Heart right ventricle (tissue), 16 donors: ENCODE measurements around the gene ITGA7. TPM values are rescaled to one million over a fixed set of nuclear protein-coding genes. Genes with fewer than 3 reads are reported as not detected.
A peak's percentile ranks its signal among the peaks of the same experiment; 100 is the strongest.

ENCODE experiments used
- ATAC-seq, 8 donors: fragments of 200-7000 bp; cut with Tn5 transposase; one replicate each; pipeline ENCODE4 v1.9.1; 2020; ENCODE audit warnings: mild to moderate bottlenecking in 8 of 8, moderate library complexity in 8 of 8, moderate number of reproducible peaks in 1 of 8
- DNase-seq, 2 donors: peaks; one replicate each; pipeline ENCODE4 v3.0.0-alpha.2; 2020
- H3K27ac ChIP-seq, 10 donors: fragments of 200-600 bp; sonication (generic) in 2 of 10; one replicate each; pipeline versions ENCODE4 v1.5.0 to v1.8.0; 2020 to 2022; ENCODE audit warnings: mild to moderate bottlenecking in 3 of 10
- H3K27me3 ChIP-seq, 7 donors: fragments of 200-600 bp; one replicate each; pipeline ENCODE4 v1.8.0; 2021 to 2022; ENCODE audit warnings: mild to moderate bottlenecking in 2 of 7
- H3K36me3 ChIP-seq, 9 donors: fragments of 200-600 bp; sonication (generic) in 1 of 9; one replicate each; pipeline versions ENCODE4 v1.5.0 to v1.8.0; 2020 to 2022; ENCODE audit warnings: mild to moderate bottlenecking in 2 of 9
- H3K4me1 ChIP-seq, 9 donors: fragments of 200-600 bp; sonication (generic) in 1 of 9; one replicate each; pipeline versions ENCODE4 v1.5.0 to v1.8.0; 2020 to 2022; ENCODE audit warnings: mild to moderate bottlenecking in 4 of 9
- H3K4me3 ChIP-seq, 10 donors: fragments of 200-600 bp; sonication (generic) in 2 of 10; one replicate each; pipeline versions ENCODE4 v1.5.0 to v1.8.0; 2020 to 2022; ENCODE audit warnings: mild to moderate bottlenecking in 7 of 10, moderate library complexity in 2 of 10
- H3K9me3 ChIP-seq, 11 donors: fragments of 200-600 bp in 10 of 11; sonication (generic) in 2 of 11; one replicate each; pipeline versions ENCODE4 v1.5.0 to v1.8.0; 2013 to 2022; ENCODE audit warnings: mild to moderate bottlenecking in 2 of 11, control low read depth in 1 of 11, moderate library complexity in 1 of 11
- CTCF ChIP-seq, 9 donors: fragments of 200-600 bp; sonication (generic) in 2 of 9; IDR thresholded peaks; one replicate each; pipeline versions ENCODE4 v1.5.0 to v1.8.0; 2021 to 2022; ENCODE audit warnings: antibody characterized with exemption in 9 of 9, mild to moderate bottlenecking in 5 of 9, moderate library complexity in 1 of 9
- WGBS, 2 donors: extraction: QIAGEN DNeasy Blood & Tissue Kit; methylation state at CpG; one replicate each; pipeline ENCODE4 v1.1.7; 2013; ENCODE audit warnings: inconsistent platforms in 1 of 2; 5-methylcytosine and 5-hydroxymethylcytosine counted together
- intact Hi-C, 10 donors: fragments of 100-400 bp; cut with DNase I; formaldehyde crosslinking; loops; one replicate each; pipeline versions ENCODE4 v1.11.1 to v1.14.2; 2022
- polyA plus RNA-seq, 2 donors: library from polyadenylated mRNA; stranded (reverse); fragments of 200-250 nt; gene quantifications; one replicate each; pipeline ENCODE4 v1.2.3, GENCODE V29; 2013
- total RNA-seq, 10 donors: library from RNA; stranded (reverse); fragmentation: NEBNext Ultra II Directional in 3 of 10; extraction: Animal tissue kit (Norgen Biotek cat#: 25700) in 3 of 10; gene quantifications; one replicate each; pipeline versions ENCODE4 v1.2.1 to v1.2.4, GENCODE V29; 2021 to 2023
- donor health status: Arrhythmogenic right ventricular cardiomyopathy.
- donor health status: ischemic (EF 13 %, LVEDD 7.1; RV severe dilation, severe dysfunction).
- donor health status: healthy with polysubstance abuse.
- donor health status: DM: no; HTN: yes; CAD: no.
- donor health status: DM: no; HTN: no; CAD: no.
- donor health status: ischemic (EF 25% LVEDD 6.9; RV normal size, moderate dysfunction).
- donor health status: ischemic (EF 25% LVEDD 5.7; RV mildly dilated, moderate dysfunction).
- donor health status: healthy.
- donor health status: DM: yes; HTN: yes; CAD: no.
- donor health status: Ischemic cardiomyopathy.
- donor health status: ischemic (EF 35%, LVEDD 5.7; RV mildly dilated, moderate dysfunction).
- donor health status: nonischemic (EF 11% LVEDD 7.7; RV severe dilation, severe dysfunction).
- donor health status: DM: yes; HTN: yes; CAD: no.
- donor health status: PGD.
- donor health status: ischemic (EF 29% LVEDD 5.4; RV normal size, mild dysfunction).
- donor health status: nonischemic (EF 23%, LVEDD 6.1; RV moderate dilation, normal function).

The ITGA7 gene
- total and polyA plus RNA-seq, 12 donors = 247 to 750 (median 502) TPM

- H3K36me3 ChIP-seq = peaks cover 0 to 82% (median 21%) of the 10 kb centered on the region in 9 donors
- no peak overlapping the region for H3K4me3 ChIP-seq
- no peaks in the 10 kb centered on the region for H3K9me3 ChIP-seq
- no peak for ATAC-seq
- WGBS, 2 donors = 91 to 92% methylated on average over 16 of the region's 16 CpGs
- TF ChIP-seq CTCF (IDR thresholded peaks at IDR 0.05) = no peak
- no peaks in the 10 kb centered on the region for H3K27me3 ChIP-seq
- peak overlapping the region in 1 of 10 donors; percentile 7 for H3K27ac ChIP-seq
- H3K4me1 ChIP-seq = peaks cover 0 to 44% (median 30%) of the 10 kb centered on the region in 9 donors
- intact Hi-C loops = no loop called here
- DNase-seq = no peak
Measured at GRCh38 chr12:55698241-55698955, 9.3 kb downstream of the ITGA7 start.

GRCh38 chr12:55697686-55698085 is 10.0 kb downstream of the ITGA7 start:
- ATAC-seq = no peak
- Histone ChIP-seq H3K27me3 (no peaks in the 10 kb centered on the region), H3K27ac (no peak overlapping the region), H3K9me3 (no peaks in the 10 kb centered on the region), H3K36me3 (peaks cover 0 to 87% (median 25%) of the 10 kb centered on the region in 9 donors), H3K4me3 (no peak overlapping the region), H3K4me1 (peaks cover 0 to 38% (median 24%) of the 10 kb centered on the region in 9 donors)
- no peak for DNase-seq
- TF ChIP-seq CTCF (IDR thresholded peaks at IDR 0.05) = no peak
- intact Hi-C loops = no loop called here
- 86 to 89% methylated on average over 7 of the region's 7 CpGs for WGBS, 2 donors

GRCh38 chr12:55696796-55697462 is 10.8 kb downstream of the ITGA7 start:
- Histone ChIP-seq H3K27me3 (no peaks in the 10 kb centered on the region), H3K4me3 (no peak overlapping the region), H3K27ac (no peak overlapping the region), H3K4me1 (peaks cover 0 to 31% (median 18%) of the 10 kb centered on the region in 9 donors), H3K9me3 (no peaks in the 10 kb centered on the region), H3K36me3 (peaks cover 0 to 87% (median 30%) of the 10 kb centered on the region in 9 donors)
- 84 to 85% methylated on average over 19 of the region's 19 CpGs for WGBS, 2 donors
- intact Hi-C loops = no loop called here
- no peak for TF ChIP-seq CTCF (IDR thresholded peaks at IDR 0.05)
- ATAC-seq = no peak
- DNase-seq = no peak

- no peak for ATAC-seq
- peaks cover 0 to 23% (median 14%) of the 10 kb centered on the region in 9 donors for H3K4me1 ChIP-seq
- H3K27ac ChIP-seq = no peak overlapping the region
- no peak for TF ChIP-seq CTCF (IDR thresholded peaks at IDR 0.05)
- no peaks in the 10 kb centered on the region for H3K9me3 ChIP-seq
- no peak overlapping the region for H3K4me3 ChIP-seq
- WGBS, 2 donors = 87 to 91% methylated on average over 6 of the region's 6 CpGs
- intact Hi-C loops = no loop called here
- no peaks in the 10 kb centered on the region for H3K27me3 ChIP-seq
- H3K36me3 ChIP-seq = peaks cover 0 to 90% (median 34%) of the 10 kb centered on the region in 9 donors
- DNase-seq = no peak
Measured at GRCh38 chr12:55696141-55696540, 11.6 kb downstream of the ITGA7 start.
